Spleen (tissue), 7 donors: ENCODE results near the gene SLC39A10.

Experiments used
- POLR2A ChIP-seq, 3 donors: fragments of 450-650 bp; IDR thresholded peaks; one replicate each; pipeline ENCODE4 v1.5.1; 2017; ENCODE audit warnings: antibody characterized with exemption in 3 of 3, mild to moderate bottlenecking in 1 of 3
- TF ChIP-seq, protein P1 (sequence below), 11 experiments: fragments of 200-600 bp in 7 of 11; fragments of 450-650 bp in 4 of 11; sonication (generic) in 4 of 11; IDR thresholded peaks in 8 of 11; conservative IDR thresholded peaks in 3 of 11; 1 replicate in 7 of 11; 2 replicates in 4 of 11; pipeline versions ENCODE4 v1.4.0 to v1.8.0; 2016 to 2021; ENCODE audit warnings: antibody characterized with exemption in 11 of 11, inconsistent platforms in 4 of 11, mild to moderate bottlenecking in 1 of 11
- donor health status: DM: no; HTN: no; CAD: no; lungs with moderate emphysema.
- donor health status: DM: no; HTN: no; CAD: no.
- donor health status: DM: no; HTN: no; CAD: no.

DNA sequence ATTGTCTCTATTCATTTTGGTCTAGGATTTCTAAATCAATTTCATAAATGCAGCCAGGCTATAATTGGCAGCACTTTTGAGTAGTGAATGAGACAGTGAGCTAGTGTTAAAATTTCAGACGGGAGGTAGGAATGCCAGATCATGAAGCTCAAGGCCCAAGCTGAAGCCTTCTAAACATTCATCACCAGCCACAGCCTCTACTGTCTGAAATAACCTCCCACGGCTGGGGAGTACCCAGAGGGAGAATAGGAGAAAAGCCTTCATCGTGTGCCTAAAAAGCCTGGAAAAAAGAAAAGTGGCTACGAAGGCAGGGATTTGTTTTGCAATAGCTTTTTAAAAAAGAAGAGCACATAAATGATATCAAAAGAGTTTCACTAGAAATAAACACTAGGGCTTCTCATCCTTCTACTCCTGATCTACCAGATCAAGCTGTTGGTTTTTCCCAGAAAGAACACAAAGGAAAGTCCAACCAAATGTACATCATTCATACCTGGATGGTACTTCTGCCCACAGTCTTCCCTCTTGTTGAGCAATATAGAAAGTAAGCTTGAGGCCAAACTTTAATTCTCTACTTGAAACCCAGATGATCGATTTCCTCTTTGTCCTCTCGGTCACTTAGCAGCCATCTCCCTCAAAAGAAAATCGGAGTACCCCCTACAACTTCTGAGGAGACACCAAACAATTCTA is 48.1 kb upstream of the SLC39A10 start:
- TF ChIP-seq, protein P1, sequence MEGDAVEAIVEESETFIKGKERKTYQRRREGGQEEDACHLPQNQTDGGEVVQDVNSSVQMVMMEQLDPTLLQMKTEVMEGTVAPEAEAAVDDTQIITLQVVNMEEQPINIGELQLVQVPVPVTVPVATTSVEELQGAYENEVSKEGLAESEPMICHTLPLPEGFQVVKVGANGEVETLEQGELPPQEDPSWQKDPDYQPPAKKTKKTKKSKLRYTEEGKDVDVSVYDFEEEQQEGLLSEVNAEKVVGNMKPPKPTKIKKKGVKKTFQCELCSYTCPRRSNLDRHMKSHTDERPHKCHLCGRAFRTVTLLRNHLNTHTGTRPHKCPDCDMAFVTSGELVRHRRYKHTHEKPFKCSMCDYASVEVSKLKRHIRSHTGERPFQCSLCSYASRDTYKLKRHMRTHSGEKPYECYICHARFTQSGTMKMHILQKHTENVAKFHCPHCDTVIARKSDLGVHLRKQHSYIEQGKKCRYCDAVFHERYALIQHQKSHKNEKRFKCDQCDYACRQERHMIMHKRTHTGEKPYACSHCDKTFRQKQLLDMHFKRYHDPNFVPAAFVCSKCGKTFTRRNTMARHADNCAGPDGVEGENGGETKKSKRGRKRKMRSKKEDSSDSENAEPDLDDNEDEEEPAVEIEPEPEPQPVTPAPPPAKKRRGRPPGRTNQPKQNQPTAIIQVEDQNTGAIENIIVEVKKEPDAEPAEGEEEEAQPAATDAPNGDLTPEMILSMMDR (IDR thresholded peaks at IDR 0.05 in 8 of 11, conservative IDR thresholded peaks at IDR 0.05 in 3 of 11) = no peak
- TF ChIP-seq POLR2A (IDR thresholded peaks at IDR 0.05) = no peak
